ENCODE measurements around the gene MYO5A.

MYO5A gene

GRCh38 chr15:52485290-52485689, 43.4 kb downstream of the MYO5A start:
- TF ChIP-seq CTCF (IDR thresholded peaks at IDR 0.05; ENCODE audit: low read depth, low read length): no peak
- H3K4me3 ChIP-seq (replicated peaks in 1 of 2; ENCODE audit: low read depth in 2 of 2, low read length in 2 of 2): no peak overlapping the region
- DNase-seq (ENCODE audit: low read depth in 2 of 2): no peak

GRCh38 chr15:52483707-52484106, 45.0 kb downstream of the MYO5A start:
- peak; percentile 67 to 83 for DNase-seq (ENCODE audit: low read depth in 2 of 2)
- no peak overlapping the region for H3K4me3 ChIP-seq (replicated peaks in 1 of 2; ENCODE audit: low read depth in 2 of 2, low read length in 2 of 2)
- TF ChIP-seq CTCF (IDR thresholded peaks at IDR 0.05; ENCODE audit: low read depth, low read length): no peak

- H3K4me3 ChIP-seq (replicated peaks in 1 of 2; ENCODE audit: low read depth in 2 of 2, low read length in 2 of 2): no peak overlapping the region
- no peak for TF ChIP-seq CTCF (IDR thresholded peaks at IDR 0.05; ENCODE audit: low read depth, low read length)
- DNase-seq (ENCODE audit: low read depth in 2 of 2): peak; percentile 73 to 84
These were observed 46.8 kb downstream of the MYO5A start for GRCh38 chr15:52481915-52482314.

GRCh38 chr15:52480990-52481389, 47.7 kb downstream of the MYO5A start:
- TF ChIP-seq CTCF (IDR thresholded peaks at IDR 0.05; ENCODE audit: low read depth, low read length): no peak
- no peak overlapping the region for H3K4me3 ChIP-seq (replicated peaks in 1 of 2; ENCODE audit: low read depth in 2 of 2, low read length in 2 of 2)
- no peak for DNase-seq (ENCODE audit: low read depth in 2 of 2)

- TF ChIP-seq CTCF (IDR thresholded peaks at IDR 0.05; ENCODE audit: low read depth, low read length): no peak
- no peak overlapping the region for H3K4me3 ChIP-seq (replicated peaks in 1 of 2; ENCODE audit: low read depth in 2 of 2, low read length in 2 of 2)
- no peak for DNase-seq (ENCODE audit: low read depth in 2 of 2)
These were observed 62.0 kb downstream of the MYO5A start for GRCh38 chr15:52466716-52467115.

- DNase-seq (ENCODE audit: low read depth in 2 of 2): no peak
- TF ChIP-seq CTCF (IDR thresholded peaks at IDR 0.05; ENCODE audit: low read depth, low read length): no peak
- no peak overlapping the region for H3K4me3 ChIP-seq (replicated peaks in 1 of 2; ENCODE audit: low read depth in 2 of 2, low read length in 2 of 2)
These were observed 62.5 kb downstream of the MYO5A start for GRCh38 chr15:52466134-52466701.

GRCh38 chr15:52464478-52464877, 64.2 kb downstream of the MYO5A start:
- TF ChIP-seq CTCF (IDR thresholded peaks at IDR 0.05; ENCODE audit: low read depth, low read length): no peak
- no peak for DNase-seq (ENCODE audit: low read depth in 2 of 2)
- H3K4me3 ChIP-seq (replicated peaks in 1 of 2; ENCODE audit: low read depth in 2 of 2, low read length in 2 of 2): no peak overlapping the region
